Gastroesophageal sphincter (tissue), 4 donors: ENCODE data around the gene KISS1. TPM values are rescaled to one million over a fixed set of nuclear protein-coding genes. Genes with fewer than 3 reads are reported as not detected.

Experiments used
- ATAC-seq: fragments of 150-250 bp; one replicate; pipeline ENCODE4 v1.9.1; 2016; ENCODE audit warnings: mild to moderate bottlenecking, moderate library complexity
- H3K27ac ChIP-seq, 4 donors: fragments of 200-600 bp; sonication (generic) in 3 of 4; 1 replicate in 3 of 4; 2 replicates in 1 of 4; pipeline ENCODE4 v1.5.1; 2016 to 2019
- H3K27me3 ChIP-seq: fragments of 200-600 bp; sonication (generic); one replicate; pipeline ENCODE4 v1.5.1; 2019
- H3K36me3 ChIP-seq, 2 donors: fragments of 200-600 bp; sonication (generic); one replicate each; pipeline ENCODE4 v1.5.1; 2019; ENCODE audit warnings: control low read depth in 1 of 2
- H3K4me1 ChIP-seq, 3 donors: fragments of 200-600 bp; sonication (generic); 1 replicate in 2 of 3; 2 replicates in 1 of 3; pipeline ENCODE4 v1.5.1; 2016 to 2019; ENCODE audit warnings: control low read depth in 2 of 3
- H3K4me3 ChIP-seq, 2 donors: fragments of 200-600 bp; sonication (generic); one replicate each; pipeline ENCODE4 v1.5.1; 2019; ENCODE audit warnings: mild to moderate bottlenecking in 1 of 2, moderate library complexity in 1 of 2
- H3K9me3 ChIP-seq, 3 donors: fragments of 200-600 bp; sonication (generic); one replicate each; pipeline ENCODE4 v1.5.1; 2017 to 2019; ENCODE audit warnings: control low read depth in 2 of 3
- EP300 ChIP-seq: sonication (generic); formaldehyde crosslinking; IDR thresholded peaks from one replicate; pipeline ENCODE4 v1.6.1; 2017; ENCODE audit warnings: antibody characterized with exemption, mild to moderate bottlenecking
- POLR2A ChIP-seq, 2 donors: fragments of 450-650 bp; IDR thresholded peaks; one replicate each; pipeline ENCODE4 v1.6.1; 2017; ENCODE audit warnings: antibody characterized with exemption in 2 of 2, mild to moderate bottlenecking in 2 of 2, moderate library complexity in 1 of 2
- POLR2AphosphoS5 ChIP-seq: sonication (generic); formaldehyde crosslinking; IDR thresholded peaks from one replicate; pipeline ENCODE4 v1.6.1; 2017; ENCODE audit warnings: antibody characterized with exemption
- WGBS, 2 donors: methylation state at CpG; one replicate each; pipeline ENCODE4 v1.1.5; 2018; ENCODE audit warnings: low coverage in 1 of 2; 5-methylcytosine and 5-hydroxymethylcytosine counted together
- total RNA-seq, 4 donors: library from RNA; depleted of rRNA; stranded (reverse); fragments of >200 nt; gene quantifications; one replicate each; pipeline ENCODE4 v1.1.0, GENCODE V29; 2016
- TF ChIP-seq, protein P1 (sequence below), 4 experiments: fragments of 200-600 bp in 2 of 4; fragments of 450-650 bp in 2 of 4; sonication (generic) in 1 of 4; IDR thresholded peaks; one replicate each; pipeline ENCODE4 v1.5.1; 2017 to 2019; ENCODE audit warnings: antibody characterized with exemption in 4 of 4, mild to moderate bottlenecking in 2 of 4, moderate library complexity in 2 of 4

Gene KISS1
- total RNA-seq, 4 donors from 2014 or later, result not detected

DNA sequence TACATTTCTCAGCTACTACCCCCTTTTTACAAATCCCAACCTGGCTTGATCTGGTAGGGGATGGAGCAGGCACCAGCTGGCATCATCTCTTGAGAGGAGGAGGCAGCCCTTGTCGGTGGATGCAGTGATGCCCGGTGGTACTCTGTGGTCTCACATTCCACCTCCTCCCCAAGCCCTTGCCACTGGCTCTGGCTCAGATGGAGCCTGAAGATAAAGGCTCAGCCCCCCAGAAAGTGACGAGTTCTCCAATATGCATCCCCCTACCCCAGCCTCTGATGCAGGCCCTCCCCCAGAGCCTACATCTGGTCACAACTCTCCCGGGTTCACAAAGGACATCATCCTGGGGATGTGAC is 21.3 kb upstream of the KISS1 start:
- Histone ChIP-seq H3K4me3 (no peak overlapping the region), H3K27me3 (peaks cover 45% of the 10 kb centered on the region), H3K36me3 (no peaks in the 10 kb centered on the region), H3K9me3 (no peaks in the 10 kb centered on the region), H3K4me1 (peaks cover 0 to 14% (median 5%) of the 10 kb centered on the region in 3 donors), H3K27ac (no peak overlapping the region)
- ATAC-seq, result no peak
- TF ChIP-seq, protein P1, sequence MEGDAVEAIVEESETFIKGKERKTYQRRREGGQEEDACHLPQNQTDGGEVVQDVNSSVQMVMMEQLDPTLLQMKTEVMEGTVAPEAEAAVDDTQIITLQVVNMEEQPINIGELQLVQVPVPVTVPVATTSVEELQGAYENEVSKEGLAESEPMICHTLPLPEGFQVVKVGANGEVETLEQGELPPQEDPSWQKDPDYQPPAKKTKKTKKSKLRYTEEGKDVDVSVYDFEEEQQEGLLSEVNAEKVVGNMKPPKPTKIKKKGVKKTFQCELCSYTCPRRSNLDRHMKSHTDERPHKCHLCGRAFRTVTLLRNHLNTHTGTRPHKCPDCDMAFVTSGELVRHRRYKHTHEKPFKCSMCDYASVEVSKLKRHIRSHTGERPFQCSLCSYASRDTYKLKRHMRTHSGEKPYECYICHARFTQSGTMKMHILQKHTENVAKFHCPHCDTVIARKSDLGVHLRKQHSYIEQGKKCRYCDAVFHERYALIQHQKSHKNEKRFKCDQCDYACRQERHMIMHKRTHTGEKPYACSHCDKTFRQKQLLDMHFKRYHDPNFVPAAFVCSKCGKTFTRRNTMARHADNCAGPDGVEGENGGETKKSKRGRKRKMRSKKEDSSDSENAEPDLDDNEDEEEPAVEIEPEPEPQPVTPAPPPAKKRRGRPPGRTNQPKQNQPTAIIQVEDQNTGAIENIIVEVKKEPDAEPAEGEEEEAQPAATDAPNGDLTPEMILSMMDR (IDR thresholded peaks at IDR 0.05), result no peak
- TF ChIP-seq EP300 (no peak), POLR2AphosphoS5 (no peak), POLR2A (IDR thresholded peaks at IDR 0.05) (no peak)
- 64% methylated on average over 2 to 3 of the region's 4 CpGs for WGBS, 2 donors

DNA sequence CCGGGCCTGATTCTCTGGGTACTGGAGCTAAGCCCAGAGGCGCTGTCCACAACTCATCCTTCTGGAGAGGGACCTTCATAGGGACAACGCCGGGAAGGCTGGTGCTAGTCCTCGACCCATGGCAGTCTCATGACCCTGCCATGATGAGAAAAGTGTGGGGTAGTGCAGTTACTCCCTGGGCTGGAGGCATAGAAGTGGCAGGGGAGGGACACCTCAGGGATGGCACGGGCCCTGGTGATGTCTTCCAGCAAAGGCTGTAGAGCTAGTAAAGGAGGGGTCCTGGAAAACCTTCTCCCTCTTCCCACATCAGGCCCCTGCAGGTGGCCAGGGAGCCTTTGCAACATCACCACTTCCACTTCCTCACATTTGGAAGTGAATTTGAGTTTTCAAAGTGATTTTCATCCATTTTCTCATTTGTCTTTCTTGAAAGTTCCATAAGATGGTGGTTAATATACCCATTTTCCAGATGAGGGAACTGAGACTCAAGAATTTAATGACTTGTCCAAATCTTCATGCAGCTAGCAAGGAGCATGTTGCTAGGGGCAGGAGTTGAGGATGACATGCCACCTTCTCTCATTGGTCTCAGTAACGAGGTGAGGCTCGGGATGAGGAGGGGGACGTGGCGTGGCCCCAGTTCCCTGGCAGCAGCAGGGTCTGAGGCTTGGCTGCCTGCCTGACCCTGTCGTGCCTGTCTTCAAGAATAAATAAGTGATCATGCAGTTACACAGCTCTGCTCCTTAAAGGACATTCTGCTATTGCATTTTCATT is 20.8 kb upstream of the KISS1 start:
- peaks cover 0 to 14% (median 5%) of the 10 kb centered on the region in 3 donors for H3K4me1 ChIP-seq
- H3K4me3 ChIP-seq, result no peak overlapping the region
- TF ChIP-seq POLR2A (IDR thresholded peaks at IDR 0.05), result no peak
- TF ChIP-seq, protein P1 (IDR thresholded peaks at IDR 0.05), result no peak
- TF ChIP-seq POLR2AphosphoS5, result no peak
- no peak for TF ChIP-seq EP300
- no peak overlapping the region for H3K27ac ChIP-seq
- no peaks in the 10 kb centered on the region for H3K36me3 ChIP-seq
- H3K9me3 ChIP-seq, result no peaks in the 10 kb centered on the region
- H3K27me3 ChIP-seq, result peaks cover 49% of the 10 kb centered on the region
- 53 to 69% methylated on average over 5 of the region's 11 CpGs for WGBS, 2 donors
- no peak for ATAC-seq

DNA sequence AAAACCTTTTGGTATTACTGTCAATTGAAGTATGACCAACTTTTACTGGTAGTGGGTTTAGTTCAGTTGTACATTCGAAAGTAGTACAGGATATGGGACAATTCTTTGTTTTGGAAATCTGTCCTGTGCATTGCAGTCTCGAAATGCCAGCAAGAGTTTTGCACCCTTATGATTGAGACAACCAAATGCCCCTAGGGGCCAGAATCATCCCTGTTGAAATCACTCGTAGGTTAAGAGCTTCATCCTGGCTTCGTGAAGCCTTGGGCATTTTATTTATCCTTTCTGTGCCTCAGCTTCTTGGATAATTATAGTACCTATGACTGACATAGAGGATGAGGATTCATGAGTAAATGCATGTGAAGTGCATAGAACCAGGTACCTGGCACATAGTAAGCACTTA is 19.9 kb upstream of the KISS1 start:
- Histone ChIP-seq H3K4me1 (peaks cover 0 to 14% (median 5%) of the 10 kb centered on the region in 3 donors), H3K9me3 (no peaks in the 10 kb centered on the region), H3K27ac (no peak overlapping the region), H3K27me3 (peaks cover 56% of the 10 kb centered on the region), H3K4me3 (no peak overlapping the region), H3K36me3 (no peaks in the 10 kb centered on the region)
- no peak for TF ChIP-seq POLR2AphosphoS5
- no peak for TF ChIP-seq POLR2A (IDR thresholded peaks at IDR 0.05)
- TF ChIP-seq, protein P1 (IDR thresholded peaks at IDR 0.05), result no peak
- TF ChIP-seq EP300, result no peak
- WGBS, 2 donors, result 85 to 90% methylated on average over 4 of the region's 4 CpGs
- ATAC-seq, result no peak

DNA sequence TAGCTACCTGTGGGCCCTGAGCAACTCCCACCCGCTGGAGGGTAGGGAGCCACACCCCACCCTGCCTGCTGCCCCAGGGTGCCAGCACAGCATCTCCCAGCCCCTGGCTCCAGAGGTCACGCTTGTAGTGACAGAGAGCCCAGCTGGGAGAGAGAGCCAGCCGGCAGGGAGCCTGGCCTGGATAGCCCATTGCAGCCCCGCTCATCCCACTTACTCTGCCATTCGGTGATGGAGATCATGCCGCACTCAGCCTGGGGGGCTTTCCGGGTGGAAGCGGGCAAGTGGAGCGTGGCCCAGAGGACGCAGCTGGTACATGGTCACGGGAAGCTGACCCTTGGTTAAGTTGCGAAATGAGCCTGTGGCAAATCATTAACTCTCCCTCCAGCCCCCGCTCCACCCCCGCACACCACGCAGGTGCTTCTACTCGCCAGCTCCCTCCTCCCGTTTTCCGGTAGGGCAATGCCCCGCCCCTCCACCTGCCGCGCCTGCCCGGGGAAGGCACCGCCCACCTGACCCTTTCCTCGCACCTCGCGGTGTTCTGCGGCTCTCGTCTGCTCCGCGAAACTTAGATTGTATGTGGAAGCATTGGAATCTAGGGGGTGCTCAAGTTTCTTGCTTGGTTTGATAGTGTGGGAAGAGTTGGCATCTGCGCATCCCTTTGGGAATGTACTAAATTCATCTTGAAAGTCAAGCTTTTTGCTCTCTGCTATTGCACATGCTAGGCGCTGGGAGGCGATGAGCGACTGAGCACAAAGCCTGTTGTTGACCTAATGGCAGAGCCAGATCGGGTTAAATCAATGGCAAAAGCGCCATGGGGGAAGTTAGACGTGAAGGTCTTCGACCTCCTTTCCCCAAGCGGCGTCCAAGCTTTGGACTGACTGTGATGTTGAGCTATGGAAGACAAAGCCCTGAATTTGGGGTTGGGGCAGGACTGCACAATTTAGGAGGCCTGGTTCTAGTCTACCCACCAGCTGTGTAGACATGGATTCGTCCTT is 17.7 kb upstream of the KISS1 start, which contains the start of gene GOLT1A:
TSS of gene GOLT1A (minus strand) at position 321 of the 995 bp plus-strand sequence. CDS start at position 239, 82 bp downstream.
- ATAC-seq, result peak; percentile 68
- 12 to 20% methylated on average over 3 to 21 of the region's 41 CpGs for WGBS, 2 donors
- no peak for TF ChIP-seq POLR2AphosphoS5
- TF ChIP-seq, protein P1 (IDR thresholded peaks at IDR 0.05), result peak; percentile 30 to 70 (median 64)
- Histone ChIP-seq H3K9me3 (no peaks in the 10 kb centered on the region), H3K4me3 (peak within 1 kb of the TSS in 1 of 2 donors; percentile 32), H3K36me3 (no peaks in the 10 kb centered on the region), H3K4me1 (peaks cover 0 to 14% (median 5%) of the 10 kb centered on the region in 3 donors), H3K27me3 (peaks cover 68% of the 10 kb centered on the region), H3K27ac (no peak within 1 kb of the TSS)
